H1 (cell line): Measurements from ENCODE around the gene PRRG2. TPM values are rescaled to one million over a fixed set of nuclear protein-coding genes. Genes with fewer than 3 reads are reported as not detected.

Source experiments
- CHD7 ChIP-seq: fragments of 300-600 bp; sonication (generic); IDR thresholded peaks from 2 replicates; pipeline ENCODE4 v1.7.1; 2012; ENCODE audit warnings: low read length, moderate library complexity, mild to moderate bottlenecking, inconsistent platforms; ENCODE audit not compliant: insufficient replicate concordance
- EGR1 ChIP-seq: IDR thresholded peaks from 2 replicates; pipeline ENCODE4 v1.6.1; 2011; ENCODE audit warnings: low read depth, low read length, borderline replicate concordance
- GTF2F1 ChIP-seq: IDR thresholded peaks from 2 replicates; pipeline ENCODE4 v1.6.1; 2012; ENCODE audit warnings: low read depth, low read length, improper control_type of control experiment, borderline replicate concordance
- HDAC6 ChIP-seq: IDR thresholded peaks from one replicate; pipeline ENCODE4 v1.7.1; 2012; ENCODE audit warnings: low read depth, mild to moderate bottlenecking, inconsistent platforms, low read length, moderate library complexity
- JUND ChIP-seq: IDR thresholded peaks from 2 replicates; pipeline ENCODE4 v1.6.1; 2011; ENCODE audit warnings: mild to moderate bottlenecking, improper control_type of control experiment, low read length
- POLR2A ChIP-seq, 2 experiments: IDR thresholded peaks; 1 replicate in 1 of 2; 2 replicates in 1 of 2; pipeline ENCODE4 v1.6.1; 2011; ENCODE audit warnings: low read depth in 2 of 2, low read length in 2 of 2, mild to moderate bottlenecking in 2 of 2; ENCODE audit errors: control extremely low read depth in 1 of 2
- RFX5 ChIP-seq: IDR thresholded peaks from 2 replicates; pipeline ENCODE4 v1.6.1; 2011; ENCODE audit warnings: low read depth, low read length, improper control_type of control experiment, borderline replicate concordance
- SIRT6 ChIP-seq: IDR thresholded peaks from one replicate; pipeline ENCODE4 v1.7.1; 2012; ENCODE audit warnings: low read length, inconsistent platforms
- SP4 ChIP-seq: IDR thresholded peaks from 2 replicates; pipeline ENCODE4 v1.6.1; 2012; ENCODE audit warnings: low read length, inconsistent platforms
- YY1 ChIP-seq: IDR thresholded peaks from 2 replicates; pipeline ENCODE4 v1.6.1; 2011; ENCODE audit warnings: low read depth, mild to moderate bottlenecking, low read length
- polyA plus RNA-seq, 7 experiments: library from polyadenylated mRNA; depleted of rRNA in 3 of 7; stranded (reverse) in 5 of 7; unstranded in 2 of 7; fragments of >200 nt in 5 of 7; fragments of 200-250 nt in 2 of 7; gene quantifications; 1 replicate in 5 of 7; 2 replicates in 1 of 7; 4 replicates in 1 of 7; pipeline versions ENCODE4 v1.2.1 to v1.2.3, GENCODE V29; 2011 to 2013; ENCODE audit warnings: missing spikeins in 2 of 7, mixed read lengths in 2 of 7
- total RNA-seq: library from RNA; stranded (reverse); fragmentation: NEBNext Ultra II Directional; extraction: Animal tissue kit (Norgen Biotek cat#: 25700); gene quantifications from 2 replicates; pipeline ENCODE4 v1.2.1, GENCODE V29; 2021
- TF ChIP-seq, protein P1 (sequence below): IDR thresholded peaks from 2 replicates; pipeline ENCODE4 v1.6.1; 2012; ENCODE audit warnings: inconsistent platforms

The PRRG2 gene
- total and polyA plus RNA-seq, 2 of the 8 experiments (the other 6 are each of a cell fraction or from before 2014, with no cell fraction given), result 4.1 to 5.6 TPM

DNA sequence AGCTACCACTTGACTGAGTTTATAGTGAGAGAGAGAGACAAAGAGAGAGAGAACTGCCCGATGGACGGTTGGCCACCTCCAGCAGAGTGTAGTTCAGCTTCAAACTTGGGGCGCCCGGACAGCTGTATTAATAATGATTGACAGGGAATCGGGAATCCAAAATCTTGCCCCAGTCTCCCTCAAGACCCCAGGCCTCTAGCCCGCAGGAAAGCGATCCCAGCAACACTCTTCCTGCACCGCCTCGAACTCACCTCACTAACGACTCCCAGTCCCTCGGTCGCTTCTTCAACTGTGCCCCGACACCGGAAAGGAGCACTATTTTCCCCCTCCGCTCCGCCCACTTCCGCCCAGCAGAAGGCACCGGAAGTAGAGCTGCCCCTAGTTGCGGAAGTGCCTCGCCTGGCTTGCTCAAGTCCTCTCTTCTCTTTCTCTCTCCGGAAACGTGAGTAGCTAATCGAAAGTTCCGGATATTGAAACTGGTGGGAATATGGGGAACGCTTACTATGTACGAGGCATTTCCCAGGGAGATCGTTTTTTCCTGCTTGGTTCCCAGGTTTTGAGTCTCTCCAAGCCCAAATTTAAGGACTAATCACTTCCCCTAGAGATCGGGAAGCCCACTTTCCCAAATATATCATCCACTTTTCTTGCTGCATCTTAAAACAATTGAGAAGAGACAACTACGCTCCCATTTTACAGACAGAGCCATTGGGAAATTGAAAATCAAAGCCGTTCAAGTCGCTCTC is 681 bp upstream of the PRRG2 start, which contains the start of gene NOSIP (continued):
- TF ChIP-seq SIRT6 (no peak), YY1 (peak; percentile 73; the same call in 1 of the 2 replicates), EGR1 (peak; percentile 79; the same call in 1 of the 2 replicates), POLR2A (IDR thresholded peaks at IDR 0.05; ENCODE audit: control extremely low read depth in 1 of 2, low read depth in 2 of 2, low read length in 2 of 2) (peak; percentile 95 to 99), SP4 (peak; percentile 89), GTF2F1 (peak; percentile 60; the same call in 1 of the 2 replicates), HDAC6 (no peak), RFX5 (no peak), CHD7 (no peak), JUND (no peak)
- TF ChIP-seq, protein P1, sequence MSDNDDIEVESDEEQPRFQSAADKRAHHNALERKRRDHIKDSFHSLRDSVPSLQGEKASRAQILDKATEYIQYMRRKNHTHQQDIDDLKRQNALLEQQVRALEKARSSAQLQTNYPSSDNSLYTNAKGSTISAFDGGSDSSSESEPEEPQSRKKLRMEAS, result peak; percentile 45; the same call in 1 of the 2 replicates
